HCEC 1CT (cell line): ENCODE measurements around the gene TSPEAR.
"Not testable (repeated sequence)": the region's sequence is repeated elsewhere in the genome, so short reads cannot be mapped to it uniquely, and the experiment has no call there.

Experiments
- DNase-seq: peaks from one replicate; pipeline ENCODE4 v3.0.0-alpha.2; 2017

The TSPEAR gene

GRCh38 chr21:44648557-44649311 lies 62.6 kb downstream of the TSPEAR start:
- no peak for DNase-seq

GRCh38 chr21:44647222-44647552 lies 64.2 kb downstream of the TSPEAR start:
- DNase-seq, result no peak

GRCh38 chr21:44646366-44647221 lies 64.8 kb downstream of the TSPEAR start, which contains the start of gene KRTAP10-11:
Gene KRTAP10-11, plus strand, starts transcription at chr21:44646414. Its CDS starts 45 bp downstream, at chr21:44646459.
- not testable (repeated sequence) for DNase-seq

GRCh38 chr21:44644878-44645277 lies 66.5 kb downstream of the TSPEAR start:
- DNase-seq, result no peak

GRCh38 chr21:44643741-44644310 lies 67.5 kb downstream of the TSPEAR start:
- no peak for DNase-seq

GRCh38 chr21:44640761-44641160 lies 70.6 kb downstream of the TSPEAR start:
- no peak for DNase-seq

- DNase-seq, result no peak
Measured at GRCh38 chr21:44639331-44639655, 72.1 kb downstream of the TSPEAR start.

GRCh38 chr21:44638506-44639330 lies 72.7 kb downstream of the TSPEAR start:
- not testable (repeated sequence) for DNase-seq

GRCh38 chr21:44637851-44638348 lies 73.5 kb downstream of the TSPEAR start:
- DNase-seq, result not testable (repeated sequence)

GRCh38 chr21:44637018-44637850 lies 74.1 kb downstream of the TSPEAR start, which contains the start of gene KRTAP10-10:
Gene KRTAP10-10, plus strand, starts transcription at chr21:44637356. Its CDS starts 62 bp downstream, at chr21:44637418.
- no peak for DNase-seq

GRCh38 chr21:44636209-44637017 lies 75.0 kb downstream of the TSPEAR start:
- DNase-seq, result no peak

GRCh38 chr21:44632067-44632466 lies 79.3 kb downstream of the TSPEAR start:
- DNase-seq, result no peak

- DNase-seq, result no peak
Measured at GRCh38 chr21:44630440-44630839, 80.9 kb downstream of the TSPEAR start.

- DNase-seq, result no peak
Measured at GRCh38 chr21:44628707-44629391, 82.5 kb downstream of the TSPEAR start.

- DNase-seq, result not testable (repeated sequence)
Measured at GRCh38 chr21:44627831-44628233, 83.5 kb downstream of the TSPEAR start.

GRCh38 chr21:44627181-44627822 lies 84.1 kb downstream of the TSPEAR start:
- DNase-seq, result not testable (repeated sequence)

GRCh38 chr21:44626673-44627143 lies 84.7 kb downstream of the TSPEAR start, which contains the start of gene KRTAP10-9:
Gene KRTAP10-9, plus strand, starts transcription at chr21:44627093. Its CDS starts 79 bp downstream, at chr21:44627172.
- DNase-seq, result no peak

GRCh38 chr21:44626262-44626661 lies 85.1 kb downstream of the TSPEAR start:
- DNase-seq, result no peak

- no peak for DNase-seq
Measured at GRCh38 chr21:44625756-44626155, 85.6 kb downstream of the TSPEAR start.
